K562 (cell line): ENCODE measurements around the gene CCDC194. TPM values are rescaled to one million over a fixed set of nuclear protein-coding genes. Genes with fewer than 3 reads are reported as not detected.

Source experiments
- BCOR ChIP-seq: fragments of 450-650 bp; IDR thresholded peaks from 2 replicates; pipeline ENCODE4 v1.6.1; 2016
- FOXJ2 ChIP-seq: fragments of 200-800 bp; sonication (Bioruptor generic); IDR thresholded peaks from 2 replicates; pipeline ENCODE4 v1.6.1; 2016; ENCODE audit warnings: missing genetic modification characterization, missing compliant biosample characterization
- JUND ChIP-seq, 2 experiments: IDR thresholded peaks; 2 replicates in 1 of 2; 3 replicates in 1 of 2; pipeline ENCODE4 v1.6.1; 2011; ENCODE audit warnings: borderline replicate concordance in 2 of 2, low read depth in 2 of 2, low read length in 2 of 2, improper control_type of control experiment in 1 of 2, missing biosample characterization in 1 of 2, missing genetic modification characterization in 1 of 2, missing genetic modification reagents in 1 of 2
- NCOA1 ChIP-seq: fragments of 450-650 bp; IDR thresholded peaks from 2 replicates; pipeline ENCODE4 v1.6.1; 2016; ENCODE audit warnings: low read depth
- NR2C2 ChIP-seq, 2 experiments: fragments of 200-800 bp in 1 of 2; sonication (Bioruptor generic) in 1 of 2; sonication (generic) in 1 of 2; formaldehyde crosslinking in 1 of 2; IDR thresholded peaks; 2 replicates each; pipeline versions ENCODE4 v1.6.1 to v1.8.0; 2016 to 2022; ENCODE audit warnings: mild to moderate bottlenecking in 1 of 2, missing compliant biosample characterization in 1 of 2, missing genetic modification characterization in 1 of 2, missing genetic modification reagents in 1 of 2
- RAD21 ChIP-seq, 2 experiments: fragments of 250-450 bp in 1 of 2; fragments of 450-650 bp in 1 of 2; sonication (Bioruptor Pico) in 1 of 2; formaldehyde crosslinking in 1 of 2; IDR thresholded peaks in 1 of 2; conservative IDR thresholded peaks in 1 of 2; 2 replicates each; pipeline versions ENCODE4 v1.4.0 to v1.8.0; 2020 to 2022; ENCODE audit warnings: mild to moderate bottlenecking in 2 of 2, moderate library complexity in 1 of 2
- TBL1XR1 ChIP-seq, 2 experiments: IDR thresholded peaks; 2 replicates each; pipeline ENCODE4 v1.6.1; 2012; ENCODE audit warnings: improper control_type of control experiment in 2 of 2, low read length in 2 of 2, mild to moderate bottlenecking in 1 of 2
- TCF7L2 ChIP-seq: fragments of 150-350 bp; IDR thresholded peaks from 2 replicates; pipeline ENCODE4 v1.6.1; 2016; ENCODE audit warnings: low read depth, mild to moderate bottlenecking, low read length, moderate library complexity
- TRIM24 ChIP-seq, 2 experiments: fragments of 450-650 bp; IDR thresholded peaks; 2 replicates each; pipeline ENCODE4 v1.6.1; 2016
- ZNF41 ChIP-seq: fragments of 250-450 bp; sonication (Bioruptor Pico); conservative IDR thresholded peaks from 2 replicates; pipeline ENCODE4 v1.4.0; 2020; ENCODE audit warnings: mild to moderate bottlenecking
- ZNF76 ChIP-seq: fragments of 250-450 bp; sonication (Bioruptor Pico); IDR thresholded peaks from 2 replicates; pipeline ENCODE4 v1.4.0; 2020; ENCODE audit warnings: mild to moderate bottlenecking, moderate library complexity, borderline replicate concordance
- polyA plus RNA-seq, 8 experiments: library from polyadenylated mRNA; depleted of rRNA in 4 of 8; stranded (reverse) in 5 of 8; unstranded in 3 of 8; fragments of >200 nt; fragmentation: Nextera tagmentation in 2 of 8; fragmentation: Illumina TruSeq in 1 of 8; extraction: Ambion mirVana in 2 of 8; extraction: Trizol in 1 of 8; gene quantifications; 2 replicates each; pipeline versions ENCODE4 v1.2.1 to v1.2.3, GENCODE V29; 2011 to 2014; ENCODE audit warnings: inconsistent platforms in 1 of 8, missing spikeins in 1 of 8
- total RNA-seq, 7 experiments: library from RNA; depleted of rRNA in 6 of 7; stranded (reverse); fragments of >200 nt in 6 of 7; fragmentation: Illumina TruSeq in 2 of 7; extraction: Trizol in 2 of 7; gene quantifications; 2 replicates each; pipeline versions ENCODE4 v1.2.1 to v1.2.3, GENCODE V29; 2011 to 2021; ENCODE audit warnings: low replicate concordance in 1 of 7
- TF ChIP-seq, protein P1 (sequence below): sonication (generic); formaldehyde crosslinking; IDR thresholded peaks from 2 replicates; pipeline ENCODE4 v1.4.0; 2020; ENCODE audit warnings: mild to moderate bottlenecking, missing genetic modification reagents
- TF ChIP-seq, protein P2 (sequence below): sonication (generic); formaldehyde crosslinking; IDR thresholded peaks from 2 replicates; pipeline ENCODE4 v1.8.0; 2022; ENCODE audit warnings: missing genetic modification reagents, mild to moderate bottlenecking, moderate library complexity, borderline replicate concordance
- TF ChIP-seq, protein P3 (sequence below): IDR thresholded peaks from 2 replicates; pipeline ENCODE4 v1.6.1; 2011; ENCODE audit warnings: borderline replicate concordance, low read depth, mild to moderate bottlenecking, moderate library complexity, low read length; ENCODE audit not compliant: insufficient read depth, poor library complexity, severe bottlenecking

Gene CCDC194
- total and polyA plus RNA-seq, 9 of the 15 experiments (the other 6 are each of a cell fraction or from before 2014, with no cell fraction given), result 0.13 to 1.3 (median 0.39) TPM; not detected in 3

DNA sequence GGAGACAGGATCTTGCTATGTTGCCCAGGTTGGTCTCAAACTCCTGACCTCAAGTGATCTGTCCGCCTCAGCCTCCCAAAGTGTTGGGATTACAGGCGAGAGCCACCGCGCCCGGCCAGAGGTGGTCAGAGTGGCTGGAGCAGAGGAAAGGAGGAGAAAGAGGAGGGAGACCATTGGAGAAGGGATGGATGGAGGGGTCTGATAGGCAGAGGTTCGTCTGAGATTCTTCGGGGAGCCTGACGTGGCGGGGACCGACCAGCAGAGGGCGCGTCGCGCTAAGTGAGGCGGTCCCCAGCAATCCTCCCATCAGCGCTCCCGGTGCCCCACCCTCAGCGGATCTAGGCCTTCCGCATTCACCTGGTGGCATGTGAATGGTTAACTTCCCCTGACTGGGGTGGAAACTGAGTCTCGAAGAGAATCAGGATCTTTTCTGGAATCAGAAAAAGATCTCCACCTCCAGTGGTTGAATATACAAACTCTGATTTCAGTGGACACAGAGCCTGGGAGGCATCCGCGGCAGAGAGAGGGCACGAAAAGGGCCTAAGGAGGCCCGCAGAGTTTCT lies 47.8 kb downstream of the CCDC194 start (continued):
- TF ChIP-seq, protein P1, sequence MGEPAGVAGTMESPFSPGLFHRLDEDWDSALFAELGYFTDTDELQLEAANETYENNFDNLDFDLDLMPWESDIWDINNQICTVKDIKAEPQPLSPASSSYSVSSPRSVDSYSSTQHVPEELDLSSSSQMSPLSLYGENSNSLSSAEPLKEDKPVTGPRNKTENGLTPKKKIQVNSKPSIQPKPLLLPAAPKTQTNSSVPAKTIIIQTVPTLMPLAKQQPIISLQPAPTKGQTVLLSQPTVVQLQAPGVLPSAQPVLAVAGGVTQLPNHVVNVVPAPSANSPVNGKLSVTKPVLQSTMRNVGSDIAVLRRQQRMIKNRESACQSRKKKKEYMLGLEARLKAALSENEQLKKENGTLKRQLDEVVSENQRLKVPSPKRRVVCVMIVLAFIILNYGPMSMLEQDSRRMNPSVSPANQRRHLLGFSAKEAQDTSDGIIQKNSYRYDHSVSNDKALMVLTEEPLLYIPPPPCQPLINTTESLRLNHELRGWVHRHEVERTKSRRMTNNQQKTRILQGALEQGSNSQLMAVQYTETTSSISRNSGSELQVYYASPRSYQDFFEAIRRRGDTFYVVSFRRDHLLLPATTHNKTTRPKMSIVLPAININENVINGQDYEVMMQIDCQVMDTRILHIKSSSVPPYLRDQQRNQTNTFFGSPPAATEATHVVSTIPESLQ (CRISPR knock-in tag), result no peak
- no peak for TF ChIP-seq NR2C2 (CRISPR knock-in tag; IDR thresholded peaks at IDR 0.05)
- TF ChIP-seq NR2C2 (tag; IDR thresholded peaks at IDR 0.05), result no peak
- peak; percentile 83 for TF ChIP-seq BCOR
- no peak for TF ChIP-seq ZNF76 (CRISPR knock-in tag)
- TF ChIP-seq, protein P2, sequence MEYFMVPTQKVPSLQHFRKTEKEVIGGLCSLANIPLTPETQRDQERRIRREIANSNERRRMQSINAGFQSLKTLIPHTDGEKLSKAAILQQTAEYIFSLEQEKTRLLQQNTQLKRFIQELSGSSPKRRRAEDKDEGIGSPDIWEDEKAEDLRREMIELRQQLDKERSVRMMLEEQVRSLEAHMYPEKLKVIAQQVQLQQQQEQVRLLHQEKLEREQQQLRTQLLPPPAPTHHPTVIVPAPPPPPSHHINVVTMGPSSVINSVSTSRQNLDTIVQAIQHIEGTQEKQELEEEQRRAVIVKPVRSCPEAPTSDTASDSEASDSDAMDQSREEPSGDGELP (CRISPR knock-in tag), result peak; percentile 36; the same call in 1 of the 2 replicates
- no peak for TF ChIP-seq TRIM24 (IDR thresholded peaks at IDR 0.05)
- TF ChIP-seq FOXJ2, result no peak
- no peak for TF ChIP-seq NCOA1
- TF ChIP-seq TCF7L2, result no peak
- peak; percentile 76 to 91 for TF ChIP-seq RAD21 (CRISPR knock-in tag; conservative IDR thresholded peaks at IDR 0.05 in 1 of 2, IDR thresholded peaks at IDR 0.05 in 1 of 2)
- TF ChIP-seq TBL1XR1 (IDR thresholded peaks at IDR 0.05; ENCODE audit: low read length in 2 of 2), result no peak
- TF ChIP-seq, protein P3, sequence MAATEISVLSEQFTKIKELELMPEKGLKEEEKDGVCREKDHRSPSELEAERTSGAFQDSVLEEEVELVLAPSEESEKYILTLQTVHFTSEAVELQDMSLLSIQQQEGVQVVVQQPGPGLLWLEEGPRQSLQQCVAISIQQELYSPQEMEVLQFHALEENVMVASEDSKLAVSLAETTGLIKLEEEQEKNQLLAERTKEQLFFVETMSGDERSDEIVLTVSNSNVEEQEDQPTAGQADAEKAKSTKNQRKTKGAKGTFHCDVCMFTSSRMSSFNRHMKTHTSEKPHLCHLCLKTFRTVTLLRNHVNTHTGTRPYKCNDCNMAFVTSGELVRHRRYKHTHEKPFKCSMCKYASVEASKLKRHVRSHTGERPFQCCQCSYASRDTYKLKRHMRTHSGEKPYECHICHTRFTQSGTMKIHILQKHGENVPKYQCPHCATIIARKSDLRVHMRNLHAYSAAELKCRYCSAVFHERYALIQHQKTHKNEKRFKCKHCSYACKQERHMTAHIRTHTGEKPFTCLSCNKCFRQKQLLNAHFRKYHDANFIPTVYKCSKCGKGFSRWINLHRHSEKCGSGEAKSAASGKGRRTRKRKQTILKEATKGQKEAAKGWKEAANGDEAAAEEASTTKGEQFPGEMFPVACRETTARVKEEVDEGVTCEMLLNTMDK, result peak; percentile 48
- peak; percentile 60; the same call in 1 of the 2 replicates for TF ChIP-seq JUND (IDR thresholded peaks at IDR 0.05; ENCODE audit: borderline replicate concordance, low read depth, low read length)
- no peak; the same call in 2 of the 3 replicates for TF ChIP-seq JUND (tag; IDR thresholded peaks at IDR 0.05; ENCODE audit: borderline replicate concordance, low read depth, low read length)
- TF ChIP-seq ZNF41, result no peak
